PC-9 (cell line): ENCODE measurements around the gene DDX52. TPM values are rescaled to one million over a fixed set of nuclear protein-coding genes. Genes with fewer than 3 reads are reported as not detected.

ENCODE experiments used
- BruUV-seq: library from RNA; stranded (reverse); fragments of 400-500 nt; replicated peaks from 2 replicates; lab custom pipeline; 2021; lab: Mats Ljungman, UMichigan
- CTCF ChIA-PET: fragments of 300-600 bp; sonication (Branson Sonifier 250); formaldehyde crosslinking; loops from one replicate; lab custom pipeline; 2022; ENCODE audit warnings: antibody characterized with exemption; lab: Charles Lee
- POLR2A ChIA-PET: fragments of 300-600 bp; sonication (Branson Sonifier 250); formaldehyde crosslinking; loops from one replicate; lab custom pipeline; 2022; ENCODE audit warnings: antibody characterized with exemption; ENCODE audit not compliant: unreplicated experiment; lab: Charles Lee
- DNase-seq, 2 experiments: peaks; one replicate each; pipeline versions ENCODE4 v3.0.0 to v3.0.0-alpha.2; 2015 to 2022; ENCODE audit warnings: mixed read lengths in 1 of 2
- H2AFZ ChIP-seq: fragments of 200-600 bp; sonication (generic); 2 replicates; pipeline ENCODE4 v1.8.1; 2017; ENCODE audit warnings: antibody characterized with exemption
- H3F3A ChIP-seq: fragments of 200-600 bp; sonication (generic); 2 replicates; pipeline ENCODE4 v1.8.1; 2017; ENCODE audit warnings: antibody characterized with exemption, mild to moderate bottlenecking, low read depth; ENCODE audit not compliant: insufficient read depth
- H3K27ac ChIP-seq: fragments of 200-600 bp; sonication (generic); 2 replicates; pipeline ENCODE4 v1.6.1; 2016; ENCODE audit warnings: mixed run types
- H3K27me3 ChIP-seq: fragments of 200-600 bp; sonication (generic); 2 replicates; pipeline ENCODE4 v1.6.1; 2016; ENCODE audit warnings: low read depth, mixed run types; ENCODE audit not compliant: insufficient read depth
- H3K36me3 ChIP-seq: fragments of 200-600 bp; sonication (generic); 2 replicates; pipeline ENCODE4 v1.6.1; 2016; ENCODE audit warnings: low read depth, mixed run types
- H3K4me1 ChIP-seq: fragments of 200-600 bp; sonication (generic); replicated peaks from 2 replicates; pipeline ENCODE4 v1.6.1; 2016; ENCODE audit warnings: mixed run types; ENCODE audit not compliant: insufficient read depth
- H3K4me2 ChIP-seq: fragments of 200-600 bp; sonication (generic); 2 replicates; pipeline ENCODE4 v1.6.1; 2017; ENCODE audit warnings: mixed run types
- H3K4me3 ChIP-seq: fragments of 200-600 bp; sonication (generic); 2 replicates; pipeline ENCODE4 v1.6.1; 2016; ENCODE audit warnings: mixed run types
- H3K79me2 ChIP-seq: fragments of 200-600 bp; sonication (generic); 2 replicates; pipeline ENCODE4 v1.6.1; 2017; ENCODE audit warnings: low read depth, mixed run types
- H3K9me2 ChIP-seq: fragments of 200-600 bp; sonication (generic); 2 replicates; pipeline ENCODE4 v1.8.1; 2017; ENCODE audit warnings: mild to moderate bottlenecking; ENCODE audit not compliant: insufficient read depth
- H3K9me3 ChIP-seq: fragments of 200-600 bp; sonication (generic); 2 replicates; pipeline ENCODE4 v1.8.1; 2016; ENCODE audit warnings: low read depth; ENCODE audit not compliant: insufficient read depth
- H4K20me1 ChIP-seq: fragments of 200-600 bp; sonication (generic); 2 replicates; pipeline ENCODE4 v1.8.1; 2017; ENCODE audit not compliant: insufficient read depth
- EZH2 ChIP-seq: fragments of 200-600 bp; sonication (generic); IDR thresholded peaks from 2 replicates; pipeline ENCODE4 v1.8.0; 2017; ENCODE audit warnings: antibody characterized with exemption, low read depth
- intact Hi-C: fragments of 100-400 bp; cut with micrococcal nuclease; formaldehyde crosslinking; loops from one replicate; pipeline ENCODE4 v1.10.0; 2022; ENCODE audit not compliant: unreplicated experiment
- total RNA-seq: library from RNA; stranded (reverse); gene quantifications from 2 replicates; pipeline ENCODE4 v1.2.3, GENCODE V29; 2021
- TF ChIP-seq, protein P1 (sequence below): fragments of 200-600 bp; sonication (generic); conservative IDR thresholded peaks from 2 replicates; pipeline ENCODE4 v1.6.1; 2017; ENCODE audit warnings: mixed run types, antibody characterized with exemption, mild to moderate bottlenecking, moderate library complexity

Gene DDX52
- total RNA-seq, 1 experiment from 2014 or later: 31.8 TPM

DNA sequence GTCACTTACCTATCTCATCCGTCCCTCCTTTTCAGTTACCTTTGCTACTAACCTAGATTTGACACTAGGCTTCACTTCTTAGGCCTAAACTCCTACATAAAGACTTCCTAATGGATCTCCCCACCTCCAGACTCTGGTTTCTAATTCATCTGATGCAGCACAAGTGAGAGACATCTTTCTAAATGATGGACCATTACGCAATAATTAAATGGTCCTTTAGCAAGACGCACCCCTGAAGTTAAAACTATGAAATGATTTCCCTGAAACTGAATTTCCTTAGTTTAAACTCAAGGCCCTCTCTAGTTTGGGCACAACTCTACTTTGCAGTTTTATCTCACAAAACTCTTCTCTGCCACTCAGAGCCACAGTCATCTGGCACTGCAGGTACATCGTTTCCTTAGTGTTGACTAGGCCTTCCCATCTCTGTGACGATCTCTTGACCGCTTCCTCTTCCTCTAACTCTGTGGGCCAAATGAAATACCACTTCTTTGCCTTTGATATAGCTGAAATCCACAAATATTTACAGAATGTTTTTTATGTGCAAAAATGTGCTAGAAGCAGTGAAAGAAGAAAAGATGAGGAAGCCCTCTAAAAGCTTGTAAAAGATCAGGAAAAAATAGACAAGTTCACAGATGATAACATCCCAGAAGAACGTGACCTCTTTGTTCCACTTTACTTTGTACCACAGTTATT, 37.3 kb downstream of the DDX52 start:
- Histone ChIP-seq H3K27ac (no peak overlapping the region), H3K79me2 (peaks cover 49% of the 10 kb centered on the region), H3K27me3 (no peaks in the 10 kb centered on the region), H3K4me3 (no peak overlapping the region), H3K9me3 (no peaks in the 10 kb centered on the region), H3F3A (peaks cover 15% of the 10 kb centered on the region), H3K4me1 (peaks cover 16% of the 10 kb centered on the region), H2AFZ (no peak overlapping the region), H3K4me2 (no peak overlapping the region), H3K36me3 (0 out of 2 replicates have a peak, but pooled peaks cover 11% of the 10 kb centered on the region), H3K9me2 (no peaks in the 10 kb centered on the region), H4K20me1 (peaks cover 6% of the 10 kb centered on the region; the same call in 1 of the 2 replicates)
- TF ChIP-seq, protein P1, sequence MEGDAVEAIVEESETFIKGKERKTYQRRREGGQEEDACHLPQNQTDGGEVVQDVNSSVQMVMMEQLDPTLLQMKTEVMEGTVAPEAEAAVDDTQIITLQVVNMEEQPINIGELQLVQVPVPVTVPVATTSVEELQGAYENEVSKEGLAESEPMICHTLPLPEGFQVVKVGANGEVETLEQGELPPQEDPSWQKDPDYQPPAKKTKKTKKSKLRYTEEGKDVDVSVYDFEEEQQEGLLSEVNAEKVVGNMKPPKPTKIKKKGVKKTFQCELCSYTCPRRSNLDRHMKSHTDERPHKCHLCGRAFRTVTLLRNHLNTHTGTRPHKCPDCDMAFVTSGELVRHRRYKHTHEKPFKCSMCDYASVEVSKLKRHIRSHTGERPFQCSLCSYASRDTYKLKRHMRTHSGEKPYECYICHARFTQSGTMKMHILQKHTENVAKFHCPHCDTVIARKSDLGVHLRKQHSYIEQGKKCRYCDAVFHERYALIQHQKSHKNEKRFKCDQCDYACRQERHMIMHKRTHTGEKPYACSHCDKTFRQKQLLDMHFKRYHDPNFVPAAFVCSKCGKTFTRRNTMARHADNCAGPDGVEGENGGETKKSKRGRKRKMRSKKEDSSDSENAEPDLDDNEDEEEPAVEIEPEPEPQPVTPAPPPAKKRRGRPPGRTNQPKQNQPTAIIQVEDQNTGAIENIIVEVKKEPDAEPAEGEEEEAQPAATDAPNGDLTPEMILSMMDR: no peak
- no peak for TF ChIP-seq EZH2
- CTCF ChIA-PET: interaction anchor here (0.5 to 0.6 kb wide), 2 partner anchors 36 to 232 kb away, joined by 5 to 7 read pairs; no protein-coding TSS in a partner anchor
- intact Hi-C loops: no loop called here
- POLR2A ChIA-PET: interaction anchor here (0.6 kb wide), 1 partner anchor 200 kb away, joined by 6 read pairs; no protein-coding TSS in a partner anchor
- no TSS peak for BruUV-seq
- no peak for DNase-seq

DNA sequence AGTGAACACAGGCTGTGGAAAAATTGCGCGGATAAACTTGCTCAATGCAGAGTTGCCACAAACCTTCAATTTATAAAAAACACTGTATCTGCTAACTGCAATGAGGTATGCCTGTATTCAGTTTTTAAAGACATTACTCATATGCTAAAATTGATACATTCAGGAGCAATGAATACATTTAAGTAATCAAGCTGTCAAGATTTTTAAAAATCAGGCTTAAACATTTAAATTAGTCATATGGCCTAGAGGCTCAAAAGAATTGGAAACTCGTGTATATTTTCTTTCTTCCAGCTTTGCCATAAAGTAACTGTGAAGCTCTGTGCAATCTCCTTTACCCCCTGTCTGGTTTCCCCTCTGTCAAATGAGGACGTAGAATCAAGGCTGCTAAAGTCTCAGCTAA, 38.2 kb downstream of the DDX52 start:
- H3K9me2 ChIP-seq: no peaks in the 10 kb centered on the region
- H3K4me3 ChIP-seq: no peak overlapping the region
- ChIA-PET CTCF (interaction anchor here (0.5 kb wide), 1 partner anchor 231 kb away, joined by 5 read pairs; no protein-coding TSS in a partner anchor), POLR2A (no interaction called here)
- peaks cover 16% of the 10 kb centered on the region for H3F3A ChIP-seq
- no peak for DNase-seq
- peaks cover 16% of the 10 kb centered on the region for H3K4me1 ChIP-seq
- no peak overlapping the region for H3K4me2 ChIP-seq
- no peak for TF ChIP-seq EZH2
- TF ChIP-seq, protein P1: no peak
- H3K27ac ChIP-seq: no peak overlapping the region
- H3K9me3 ChIP-seq: no peaks in the 10 kb centered on the region
- intact Hi-C loops: no loop called here
- 0 out of 2 replicates have a peak, but pooled peaks cover 15% of the 10 kb centered on the region for H3K36me3 ChIP-seq
- peaks cover 49% of the 10 kb centered on the region for H3K79me2 ChIP-seq
- H3K27me3 ChIP-seq: no peaks in the 10 kb centered on the region
- no peak overlapping the region for H2AFZ ChIP-seq
- H4K20me1 ChIP-seq: peaks cover 6% of the 10 kb centered on the region; the same call in 1 of the 2 replicates
- no TSS peak for BruUV-seq

- intact Hi-C loops: no loop called here
- Histone ChIP-seq H2AFZ (no peak overlapping the region), H4K20me1 (peaks cover 6% of the 10 kb centered on the region; the same call in 1 of the 2 replicates), H3K4me1 (peaks cover 16% of the 10 kb centered on the region), H3K4me2 (no peak overlapping the region), H3K9me3 (no peaks in the 10 kb centered on the region), H3K36me3 (0 out of 2 replicates have a peak, but pooled peaks cover 15% of the 10 kb centered on the region), H3K9me2 (no peaks in the 10 kb centered on the region), H3K79me2 (peaks cover 49% of the 10 kb centered on the region), H3K4me3 (no peak overlapping the region), H3F3A (peaks cover 14% of the 10 kb centered on the region), H3K27ac (no peak overlapping the region), H3K27me3 (no peaks in the 10 kb centered on the region)
- TF ChIP-seq, protein P1: no peak
- no peak for TF ChIP-seq EZH2
- no TSS peak for BruUV-seq
- DNase-seq: no peak
- ChIA-PET CTCF (no interaction called here), POLR2A (no interaction called here)
These were observed 38.7 kb downstream of the DDX52 start for GRCh38 chr17:37604556-37604955.
